Gastroesophageal sphincter (tissue), 4 donors: ENCODE results near the gene PRR32. TPM values are rescaled to one million over a fixed set of nuclear protein-coding genes. Genes with fewer than 3 reads are reported as not detected.

ENCODE experiments used
- ATAC-seq: fragments of 150-250 bp; one replicate; pipeline ENCODE4 v1.9.1; 2016; ENCODE audit warnings: mild to moderate bottlenecking, moderate library complexity
- H3K27ac ChIP-seq, 4 donors: fragments of 200-600 bp; sonication (generic) in 3 of 4; 1 replicate in 3 of 4; 2 replicates in 1 of 4; pipeline ENCODE4 v1.5.1; 2016 to 2019
- H3K27me3 ChIP-seq: fragments of 200-600 bp; sonication (generic); one replicate; pipeline ENCODE4 v1.5.1; 2019
- H3K36me3 ChIP-seq, 2 donors: fragments of 200-600 bp; sonication (generic); one replicate each; pipeline ENCODE4 v1.5.1; 2019; ENCODE audit warnings: control low read depth in 1 of 2
- H3K4me1 ChIP-seq, 3 donors: fragments of 200-600 bp; sonication (generic); 1 replicate in 2 of 3; 2 replicates in 1 of 3; pipeline ENCODE4 v1.5.1; 2016 to 2019; ENCODE audit warnings: control low read depth in 2 of 3
- H3K4me3 ChIP-seq, 2 donors: fragments of 200-600 bp; sonication (generic); one replicate each; pipeline ENCODE4 v1.5.1; 2019; ENCODE audit warnings: mild to moderate bottlenecking in 1 of 2, moderate library complexity in 1 of 2
- H3K9me3 ChIP-seq, 3 donors: fragments of 200-600 bp; sonication (generic); one replicate each; pipeline ENCODE4 v1.5.1; 2017 to 2019; ENCODE audit warnings: control low read depth in 2 of 3
- EP300 ChIP-seq: sonication (generic); formaldehyde crosslinking; IDR thresholded peaks from one replicate; pipeline ENCODE4 v1.6.1; 2017; ENCODE audit warnings: antibody characterized with exemption, mild to moderate bottlenecking
- POLR2A ChIP-seq, 2 donors: fragments of 450-650 bp; IDR thresholded peaks; one replicate each; pipeline ENCODE4 v1.6.1; 2017; ENCODE audit warnings: antibody characterized with exemption in 2 of 2, mild to moderate bottlenecking in 2 of 2, moderate library complexity in 1 of 2
- POLR2AphosphoS5 ChIP-seq: sonication (generic); formaldehyde crosslinking; IDR thresholded peaks from one replicate; pipeline ENCODE4 v1.6.1; 2017; ENCODE audit warnings: antibody characterized with exemption
- WGBS, 2 donors: methylation state at CpG; one replicate each; pipeline ENCODE4 v1.1.5; 2018; ENCODE audit warnings: low coverage in 1 of 2; 5-methylcytosine and 5-hydroxymethylcytosine counted together
- total RNA-seq, 4 donors: library from RNA; depleted of rRNA; stranded (reverse); fragments of >200 nt; gene quantifications; one replicate each; pipeline ENCODE4 v1.1.0, GENCODE V29; 2016
- TF ChIP-seq, protein P1 (sequence below), 4 experiments: fragments of 200-600 bp in 2 of 4; fragments of 450-650 bp in 2 of 4; sonication (generic) in 1 of 4; IDR thresholded peaks; one replicate each; pipeline ENCODE4 v1.5.1; 2017 to 2019; ENCODE audit warnings: antibody characterized with exemption in 4 of 4, mild to moderate bottlenecking in 2 of 4, moderate library complexity in 2 of 4

PRR32 gene
- total RNA-seq, 4 donors from 2014 or later = not detected

DNA sequence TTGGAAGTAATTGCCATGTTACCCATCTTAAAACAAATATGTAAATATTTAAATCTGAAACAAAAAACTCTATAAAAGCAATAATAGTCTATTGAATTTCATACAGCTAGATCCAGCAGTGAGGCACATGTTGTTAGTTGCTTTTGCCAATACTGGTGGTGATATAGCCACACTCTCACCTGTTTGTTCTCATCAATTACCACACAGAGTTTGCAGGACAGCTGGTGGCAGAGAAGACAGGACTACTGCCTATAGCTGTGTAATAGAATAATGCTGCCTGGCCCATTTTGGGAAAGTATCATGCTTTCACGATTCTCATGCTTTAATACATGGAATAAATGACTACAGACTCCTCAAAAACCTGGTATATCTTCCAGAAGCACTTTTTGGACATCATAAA is 3.7 kb upstream of the PRR32 start:
- H3K9me3 ChIP-seq = no peaks in the 10 kb centered on the region
- no peak for ATAC-seq
- TF ChIP-seq POLR2AphosphoS5 = no peak
- TF ChIP-seq EP300 = no peak
- TF ChIP-seq, protein P1, sequence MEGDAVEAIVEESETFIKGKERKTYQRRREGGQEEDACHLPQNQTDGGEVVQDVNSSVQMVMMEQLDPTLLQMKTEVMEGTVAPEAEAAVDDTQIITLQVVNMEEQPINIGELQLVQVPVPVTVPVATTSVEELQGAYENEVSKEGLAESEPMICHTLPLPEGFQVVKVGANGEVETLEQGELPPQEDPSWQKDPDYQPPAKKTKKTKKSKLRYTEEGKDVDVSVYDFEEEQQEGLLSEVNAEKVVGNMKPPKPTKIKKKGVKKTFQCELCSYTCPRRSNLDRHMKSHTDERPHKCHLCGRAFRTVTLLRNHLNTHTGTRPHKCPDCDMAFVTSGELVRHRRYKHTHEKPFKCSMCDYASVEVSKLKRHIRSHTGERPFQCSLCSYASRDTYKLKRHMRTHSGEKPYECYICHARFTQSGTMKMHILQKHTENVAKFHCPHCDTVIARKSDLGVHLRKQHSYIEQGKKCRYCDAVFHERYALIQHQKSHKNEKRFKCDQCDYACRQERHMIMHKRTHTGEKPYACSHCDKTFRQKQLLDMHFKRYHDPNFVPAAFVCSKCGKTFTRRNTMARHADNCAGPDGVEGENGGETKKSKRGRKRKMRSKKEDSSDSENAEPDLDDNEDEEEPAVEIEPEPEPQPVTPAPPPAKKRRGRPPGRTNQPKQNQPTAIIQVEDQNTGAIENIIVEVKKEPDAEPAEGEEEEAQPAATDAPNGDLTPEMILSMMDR (IDR thresholded peaks at IDR 0.05) = no peak
- no peak for TF ChIP-seq POLR2A (IDR thresholded peaks at IDR 0.05)
- H3K4me1 ChIP-seq = no peaks in the 10 kb centered on the region
- H3K4me3 ChIP-seq = no peak overlapping the region
- H3K36me3 ChIP-seq = no peaks in the 10 kb centered on the region
- WGBS, 2 donors = 38 to 54% methylated on average over 1 of the region's 1 CpG
- H3K27ac ChIP-seq = no peak overlapping the region
- no peaks in the 10 kb centered on the region for H3K27me3 ChIP-seq

DNA sequence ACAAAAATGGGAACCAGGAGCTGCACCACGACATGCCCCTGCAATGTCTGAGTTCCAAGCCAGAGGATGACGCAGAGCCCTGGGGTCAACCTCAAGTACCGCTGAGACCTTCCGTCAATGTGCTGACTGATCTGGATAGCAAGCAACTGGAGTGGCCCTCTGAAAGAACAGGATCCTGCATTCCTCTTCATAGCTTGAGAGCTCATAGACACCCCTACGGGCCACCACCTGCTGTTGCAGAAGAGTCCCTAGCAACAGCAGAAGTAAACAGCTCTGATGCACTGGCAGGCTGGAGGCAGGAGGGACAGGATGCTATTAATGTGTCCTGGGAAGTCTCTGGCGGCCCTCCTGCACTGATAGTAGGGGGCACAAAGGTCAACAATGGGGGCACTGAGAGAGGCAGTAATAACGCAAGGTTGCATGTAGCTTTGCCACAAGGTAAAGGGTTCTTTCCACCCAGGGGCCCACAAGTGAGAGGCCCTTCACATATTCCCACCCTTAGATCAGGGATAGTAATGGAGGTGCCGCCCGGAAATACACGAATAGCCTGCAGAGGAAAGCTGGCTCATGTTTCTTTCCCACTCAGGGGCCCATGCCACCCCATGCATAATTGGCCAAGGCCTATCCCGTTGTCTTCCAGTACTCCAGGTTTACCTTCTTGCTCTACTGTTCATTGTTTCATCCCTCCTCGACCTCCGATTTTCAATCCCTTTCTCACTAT is 1.3 kb downstream of the PRR32 start:
- ATAC-seq = no peak
- Histone ChIP-seq H3K27ac (no peak overlapping the region), H3K36me3 (no peaks in the 10 kb centered on the region), H3K9me3 (no peaks in the 10 kb centered on the region), H3K4me3 (no peak overlapping the region), H3K4me1 (no peaks in the 10 kb centered on the region), H3K27me3 (no peaks in the 10 kb centered on the region)
- TF ChIP-seq, protein P1 (IDR thresholded peaks at IDR 0.05) = no peak
- TF ChIP-seq POLR2AphosphoS5 (no peak), POLR2A (IDR thresholded peaks at IDR 0.05) (no peak), EP300 (no peak)
- WGBS, 2 donors = 65 to 87% methylated on average over 3 to 5 of the region's 13 CpGs

DNA sequence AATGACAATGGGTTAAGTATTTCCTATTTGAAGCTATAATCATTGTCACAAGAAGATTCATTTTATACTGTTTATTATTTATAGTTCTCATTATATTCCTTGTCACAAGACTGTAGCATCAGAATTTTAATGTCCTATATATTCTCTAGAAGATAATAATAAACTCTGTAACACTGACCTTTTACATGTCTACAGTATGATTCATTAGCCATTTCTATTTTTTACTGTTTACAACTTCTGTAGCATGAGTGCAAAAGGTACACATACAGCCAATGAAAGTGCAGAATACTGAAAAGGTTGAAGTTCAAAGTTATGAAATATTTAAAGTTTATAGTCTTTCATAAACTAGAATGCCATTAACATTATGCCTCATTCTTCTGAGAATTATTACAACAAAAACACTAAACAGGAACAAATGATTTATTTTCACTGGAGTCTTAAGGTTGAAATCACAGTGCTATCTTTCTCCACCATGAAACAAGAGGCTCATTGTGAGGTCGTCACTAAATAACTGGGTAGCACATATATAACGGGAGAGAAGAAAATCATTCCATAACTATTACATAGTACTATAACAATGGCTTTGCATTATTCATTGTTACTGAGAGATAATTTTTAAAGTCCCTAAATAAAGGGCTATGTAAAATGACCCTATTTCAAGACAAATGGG is 4.9 kb downstream of the PRR32 start:
- Histone ChIP-seq H3K4me3 (no peak overlapping the region), H3K27me3 (no peaks in the 10 kb centered on the region), H3K4me1 (no peaks in the 10 kb centered on the region), H3K9me3 (no peaks in the 10 kb centered on the region), H3K36me3 (no peaks in the 10 kb centered on the region), H3K27ac (no peak overlapping the region)
- no peak for ATAC-seq
- no peak for TF ChIP-seq POLR2A (IDR thresholded peaks at IDR 0.05)
- TF ChIP-seq EP300 = no peak
- TF ChIP-seq POLR2AphosphoS5 = no peak
- TF ChIP-seq, protein P1 (IDR thresholded peaks at IDR 0.05) = no peak
- 57 to 80% methylated on average over 1 to 2 of the region's 2 CpGs for WGBS, 2 donors

DNA sequence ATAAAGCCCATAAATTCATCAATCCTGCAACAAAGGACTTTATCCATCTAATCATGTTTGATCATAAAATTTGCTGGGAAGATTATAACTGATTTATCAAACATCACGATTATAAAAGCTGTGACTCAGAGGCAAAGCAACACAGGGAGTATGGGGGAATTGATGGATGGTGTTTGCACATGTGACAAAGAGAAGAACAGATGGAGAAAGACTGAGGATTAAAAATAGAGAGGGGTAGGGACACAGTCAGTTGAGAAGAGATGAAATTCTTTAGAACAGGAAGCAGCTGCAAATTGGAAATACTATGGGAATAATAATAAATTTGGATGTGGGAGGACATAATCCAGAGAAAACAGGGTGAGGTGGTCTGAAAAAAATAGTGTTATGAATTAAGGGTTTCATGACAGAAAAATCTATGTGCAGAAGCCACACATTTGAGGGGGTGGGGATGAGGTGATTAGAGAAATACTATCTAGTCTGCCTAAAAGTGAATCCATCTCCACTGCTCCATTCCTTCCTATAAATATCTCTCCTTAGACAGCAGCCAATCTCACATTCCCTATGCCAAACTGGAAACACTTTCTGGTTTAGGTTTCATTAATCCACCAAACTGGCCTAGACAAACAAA is 6.2 kb downstream of the PRR32 start:
- Histone ChIP-seq H3K27me3 (no peaks in the 10 kb centered on the region), H3K9me3 (no peaks in the 10 kb centered on the region), H3K4me3 (no peak overlapping the region), H3K36me3 (no peaks in the 10 kb centered on the region), H3K4me1 (no peaks in the 10 kb centered on the region), H3K27ac (no peak overlapping the region)
- 30 to 31% methylated on average over 1 of the region's 1 CpG for WGBS, 2 donors
- no peak for ATAC-seq
- no peak for TF ChIP-seq POLR2AphosphoS5
- TF ChIP-seq, protein P1 (IDR thresholded peaks at IDR 0.05) = no peak
- TF ChIP-seq POLR2A (IDR thresholded peaks at IDR 0.05) = no peak
- no peak for TF ChIP-seq EP300

DNA sequence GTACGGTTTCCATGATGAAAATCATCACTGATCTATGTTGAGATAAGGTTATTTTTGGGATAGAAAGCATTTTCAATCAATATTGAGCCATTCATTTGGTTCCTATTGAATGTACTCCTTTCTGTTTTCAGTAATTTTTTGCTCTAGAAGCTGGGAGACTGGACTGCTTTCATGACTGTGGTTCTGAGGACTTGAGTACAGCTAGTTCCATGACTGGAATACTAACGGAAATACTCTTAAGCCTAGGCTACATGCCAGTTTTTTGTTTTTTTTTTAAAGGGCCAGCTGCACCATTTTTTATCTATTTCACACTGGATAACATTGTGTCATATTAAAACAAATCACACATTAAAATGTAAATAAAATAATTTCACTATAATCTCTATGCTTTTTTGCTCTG is 16.7 kb downstream of the PRR32 start:
- Histone ChIP-seq H3K27ac (no peak overlapping the region), H3K4me3 (no peak overlapping the region), H3K27me3 (no peaks in the 10 kb centered on the region), H3K36me3 (no peaks in the 10 kb centered on the region), H3K9me3 (no peaks in the 10 kb centered on the region), H3K4me1 (no peaks in the 10 kb centered on the region)
- no peak for ATAC-seq
- TF ChIP-seq POLR2AphosphoS5 (no peak), EP300 (no peak), POLR2A (IDR thresholded peaks at IDR 0.05) (no peak)
- TF ChIP-seq, protein P1 (IDR thresholded peaks at IDR 0.05) = no peak
- 13 to 25% methylated on average over 1 to 2 of the region's 2 CpGs for WGBS, 2 donors
